Activated T-helper 9 cell treated with anti-CD3 and anti-CD28 coated beads, Interleukin-2, amount 50 U/mL, for 16 hours (primary cell): ENCODE data around the gene OTOS.

ENCODE experiments used
- DNase-seq: peaks from one replicate; pipeline ENCODE4 v3.0.0-alpha.2; 2020; ENCODE audit warnings: low read depth

Gene OTOS

DNA sequence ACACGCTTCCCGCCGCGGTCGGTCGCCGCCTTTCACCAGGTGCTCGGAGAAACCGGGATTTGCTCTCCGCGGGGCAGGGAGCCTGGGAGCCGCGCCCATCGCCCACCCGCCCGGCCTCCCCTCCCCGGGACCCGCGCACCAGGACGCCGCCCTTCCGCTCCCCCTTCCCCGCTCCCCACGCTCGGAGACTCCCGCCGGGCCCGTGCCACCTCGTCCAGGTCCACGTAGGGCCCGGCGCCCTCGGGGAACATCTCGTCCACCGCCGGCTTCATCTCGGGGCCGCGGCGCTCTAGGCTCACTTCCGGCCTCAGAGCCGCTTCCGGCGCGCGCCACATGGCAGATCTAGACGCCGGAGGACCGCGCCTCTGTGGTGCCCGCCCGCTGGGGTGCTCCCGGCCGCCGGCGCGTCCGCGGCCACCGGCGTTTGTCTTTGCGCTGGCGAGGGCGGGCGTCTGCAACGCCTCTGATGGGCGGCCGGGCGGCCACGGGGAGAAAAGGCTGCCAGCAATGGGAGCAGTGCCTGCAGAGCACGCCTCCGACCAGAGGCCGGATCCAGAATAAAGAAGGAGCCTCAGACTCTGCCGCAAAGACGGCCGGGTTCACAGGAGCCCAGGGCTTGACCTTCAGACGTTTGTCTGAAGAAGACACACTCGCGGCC is 4.3 kb downstream of the OTOS start, which contains the start of gene COPS9:
Gene COPS9, minus strand, starts transcription at position 293 of the 658 bp plus-strand sequence. Its CDS starts 21 bp downstream, at position 272.
- peak; percentile 80 for DNase-seq

GRCh38 chr2:240135706-240136012 is 4.8 kb downstream of the OTOS start:
- DNase-seq = no peak

GRCh38 chr2:240134956-240135520 is 5.4 kb downstream of the OTOS start:
- no peak for DNase-seq

DNA sequence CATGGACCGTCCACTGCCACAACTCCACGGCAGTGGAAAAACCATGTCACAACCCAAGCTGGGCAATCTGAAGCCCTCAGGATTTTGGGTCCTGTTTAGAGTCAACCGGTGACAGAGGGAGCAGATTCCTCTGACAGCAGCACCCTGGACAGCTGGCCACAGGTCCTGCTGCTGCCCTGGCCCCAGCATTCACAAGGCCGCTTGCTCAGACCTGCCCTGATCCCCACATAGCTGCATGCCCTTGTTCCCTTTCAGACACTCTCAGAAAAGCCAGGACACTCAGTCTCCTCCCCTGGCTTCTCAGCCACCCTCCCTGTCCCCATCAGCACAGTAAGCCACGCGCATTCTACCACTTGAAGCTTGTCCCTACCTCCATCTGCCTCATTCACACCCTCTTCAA is 6.0 kb downstream of the OTOS start:
- no peak for DNase-seq

- DNase-seq = no peak
Observed at GRCh38 chr2:240133401-240133800, 7.1 kb downstream of the OTOS start.

DNA sequence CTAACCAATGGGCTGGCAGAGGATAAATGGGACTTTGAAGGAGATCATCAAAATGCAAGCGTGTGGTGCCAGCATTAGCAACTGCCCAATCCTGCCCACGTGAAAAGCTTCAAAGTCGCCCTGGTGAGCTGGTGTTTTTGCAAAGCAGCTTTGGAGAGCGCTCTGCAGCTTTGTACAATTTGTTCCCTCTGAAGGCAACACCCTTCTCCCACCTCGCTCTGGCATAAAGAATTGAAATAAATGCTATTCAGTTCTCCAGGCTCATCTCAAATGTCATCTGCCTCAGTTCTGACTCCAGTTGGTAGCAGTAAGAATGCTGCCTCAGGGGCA is 7.8 kb downstream of the OTOS start:
- DNase-seq = no peak

DNA sequence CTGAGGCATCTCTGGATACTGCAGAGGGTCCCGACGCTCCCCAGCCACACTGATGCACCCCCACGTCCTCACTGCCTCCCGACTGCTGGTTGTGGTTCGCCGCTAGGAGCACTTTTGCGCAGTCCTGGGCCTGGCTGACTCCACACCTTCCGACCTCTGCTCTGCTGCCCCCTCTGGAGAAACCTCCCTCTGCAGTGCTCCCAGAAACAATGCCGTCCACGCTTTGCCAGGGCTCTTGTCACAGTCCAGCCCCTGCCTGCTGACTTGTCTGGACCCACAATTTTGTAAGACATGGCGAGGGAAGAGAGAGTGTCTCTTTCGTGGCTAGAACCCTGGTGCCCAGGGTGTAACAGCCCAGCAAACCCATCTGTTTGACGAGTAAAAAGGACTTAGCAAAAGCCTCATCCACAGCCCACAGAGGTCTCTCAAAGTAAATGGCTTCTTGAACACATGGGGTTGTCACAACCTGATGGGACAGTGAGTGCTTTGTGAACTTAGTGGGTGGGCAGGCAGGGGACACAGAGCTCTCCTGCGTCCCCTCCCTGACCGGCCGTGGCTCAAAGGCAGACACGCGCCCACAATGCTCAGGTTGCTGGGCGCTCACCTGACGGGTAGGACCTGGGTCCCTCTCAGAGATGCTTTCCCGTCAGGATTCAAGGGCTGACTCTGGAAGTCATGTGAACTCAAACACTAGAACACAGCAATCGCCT is 8.4 kb downstream of the OTOS start:
- no peak for DNase-seq

GRCh38 chr2:240131296-240131695 is 9.2 kb downstream of the OTOS start:
- DNase-seq = no peak

GRCh38 chr2:240130393-240131195 is 9.9 kb downstream of the OTOS start:
- no peak for DNase-seq

GRCh38 chr2:240129731-240130392 is 10.6 kb downstream of the OTOS start:
- no peak for DNase-seq

DNA sequence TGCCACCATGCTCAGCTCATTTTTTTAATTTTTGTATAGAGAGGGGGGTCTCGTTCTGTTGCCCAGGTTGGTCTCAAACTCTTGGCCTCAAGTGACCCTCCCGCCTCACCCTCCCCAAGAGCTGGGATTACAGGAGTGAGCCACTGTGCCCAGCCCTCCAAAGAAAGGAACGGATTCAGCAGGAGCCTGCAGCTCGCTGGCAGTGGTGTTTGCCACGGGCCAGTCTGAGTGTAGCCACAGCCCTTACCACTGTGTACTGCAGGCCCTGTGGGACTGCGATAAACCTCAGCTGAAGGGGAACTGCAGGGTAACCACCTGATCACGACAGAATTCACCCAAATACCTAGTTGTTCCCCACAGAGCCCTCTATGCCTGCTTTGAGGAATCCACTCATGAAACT is 11.1 kb downstream of the OTOS start:
- DNase-seq = no peak

- no peak for DNase-seq
Observed at GRCh38 chr2:240128608-240129145, 11.8 kb downstream of the OTOS start.

GRCh38 chr2:240127911-240128607 is 12.4 kb downstream of the OTOS start:
- no peak for DNase-seq

- DNase-seq = no peak
Observed at GRCh38 chr2:240127191-240127750, 13.2 kb downstream of the OTOS start.

- no peak for DNase-seq
Observed at GRCh38 chr2:240126731-240127130, 13.7 kb downstream of the OTOS start.

DNA sequence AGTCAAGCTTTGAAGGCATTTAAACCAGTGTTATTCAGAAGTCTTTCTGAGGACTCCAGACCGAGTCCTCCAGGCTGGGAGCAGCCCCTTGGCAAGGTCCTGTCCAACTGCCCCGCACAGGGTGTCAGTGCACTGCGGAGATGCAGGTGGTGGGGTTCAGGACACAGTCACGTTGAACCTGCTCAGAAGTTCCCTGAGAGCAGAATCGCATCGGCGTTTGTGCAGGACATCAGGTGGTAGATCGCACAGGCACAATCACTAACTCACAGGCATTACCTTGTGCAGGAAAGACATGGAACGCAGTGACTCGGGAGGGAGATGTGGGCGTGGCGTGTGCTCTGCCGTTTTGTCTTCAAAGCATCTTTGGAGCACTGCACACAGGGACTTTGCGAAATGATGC is 14.7 kb downstream of the OTOS start:
- DNase-seq = no peak

GRCh38 chr2:240124651-240125030 is 15.8 kb downstream of the OTOS start:
- no peak for DNase-seq

DNA sequence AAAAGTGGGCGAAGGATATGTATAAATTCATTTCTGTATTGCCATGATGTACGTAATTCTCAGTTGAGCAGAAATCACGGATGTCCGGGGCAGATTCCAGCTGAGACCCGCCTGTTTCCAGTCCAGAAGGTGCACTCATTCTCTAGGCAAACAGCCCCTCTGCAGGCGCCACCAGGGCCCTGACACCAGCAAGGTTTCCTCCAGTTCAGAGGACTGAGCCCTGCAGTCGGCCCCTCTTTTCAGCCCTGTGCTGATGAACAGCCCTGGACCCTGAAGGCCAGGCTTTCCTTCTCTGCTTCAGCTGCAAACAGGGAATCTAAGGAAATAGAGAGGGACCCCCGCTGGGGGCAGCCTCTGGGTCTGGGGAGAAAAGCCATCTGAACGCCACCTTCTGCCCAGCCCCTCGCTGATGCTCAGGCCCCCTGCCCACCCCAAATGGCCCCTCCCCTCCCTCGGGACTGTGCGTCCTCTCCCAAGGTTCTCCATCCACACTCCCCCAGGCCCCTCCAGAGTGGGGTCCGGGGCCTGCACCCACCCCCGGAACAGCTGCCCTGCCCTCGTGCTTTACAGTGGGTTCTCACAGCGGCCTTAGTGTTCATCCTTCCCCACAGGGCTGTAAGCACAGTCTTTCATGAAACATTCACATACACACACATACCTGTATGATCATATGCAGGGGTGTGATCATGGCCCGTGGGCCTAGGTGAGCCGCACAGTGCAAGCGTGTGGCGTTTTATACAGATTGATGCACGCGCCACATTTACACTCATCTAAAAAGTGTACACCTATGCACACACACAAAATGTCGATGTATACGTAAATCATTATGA is 16.4 kb downstream of the OTOS start:
- DNase-seq = no peak

- no peak for DNase-seq
Observed at GRCh38 chr2:240121675-240122074, 18.8 kb downstream of the OTOS start.

GRCh38 chr2:240121190-240121589 is 19.3 kb downstream of the OTOS start:
- DNase-seq = no peak
